ENCODE results near the gene RNF167.

The RNF167 gene

DNA sequence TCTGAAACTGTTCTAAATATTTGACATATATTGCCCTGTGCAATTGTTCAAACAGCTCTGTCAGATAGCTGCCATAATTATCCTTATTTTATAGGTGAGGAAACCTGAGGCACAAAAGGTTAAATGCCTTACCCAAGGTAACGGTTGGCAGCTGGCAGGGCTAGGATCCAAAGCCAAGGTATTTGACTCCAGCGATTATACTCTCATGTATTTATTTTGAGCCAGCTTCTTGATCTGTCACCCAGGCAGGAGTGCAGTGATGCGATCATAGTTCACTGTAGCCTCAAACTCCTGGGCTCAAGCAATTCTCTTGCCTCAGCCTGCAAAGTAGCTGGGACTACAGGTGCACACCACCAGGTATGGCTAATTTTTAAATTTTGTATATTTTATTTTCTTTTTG is 18.0 kb downstream of the RNF167 start:
- no peak for DNase-seq

GRCh38 chr17:4959261-4959965 is 19.3 kb downstream of the RNF167 start:
- DNase-seq: no peak

- no peak for DNase-seq
Observed at GRCh38 chr17:4960279-4960922, 20.3 kb downstream of the RNF167 start.

- DNase-seq: no peak
Observed at GRCh38 chr17:4965311-4965986, 25.4 kb downstream of the RNF167 start.

GRCh38 chr17:4966844-4967538 is 26.9 kb downstream of the RNF167 start:
- DNase-seq: peak; percentile 98

DNA sequence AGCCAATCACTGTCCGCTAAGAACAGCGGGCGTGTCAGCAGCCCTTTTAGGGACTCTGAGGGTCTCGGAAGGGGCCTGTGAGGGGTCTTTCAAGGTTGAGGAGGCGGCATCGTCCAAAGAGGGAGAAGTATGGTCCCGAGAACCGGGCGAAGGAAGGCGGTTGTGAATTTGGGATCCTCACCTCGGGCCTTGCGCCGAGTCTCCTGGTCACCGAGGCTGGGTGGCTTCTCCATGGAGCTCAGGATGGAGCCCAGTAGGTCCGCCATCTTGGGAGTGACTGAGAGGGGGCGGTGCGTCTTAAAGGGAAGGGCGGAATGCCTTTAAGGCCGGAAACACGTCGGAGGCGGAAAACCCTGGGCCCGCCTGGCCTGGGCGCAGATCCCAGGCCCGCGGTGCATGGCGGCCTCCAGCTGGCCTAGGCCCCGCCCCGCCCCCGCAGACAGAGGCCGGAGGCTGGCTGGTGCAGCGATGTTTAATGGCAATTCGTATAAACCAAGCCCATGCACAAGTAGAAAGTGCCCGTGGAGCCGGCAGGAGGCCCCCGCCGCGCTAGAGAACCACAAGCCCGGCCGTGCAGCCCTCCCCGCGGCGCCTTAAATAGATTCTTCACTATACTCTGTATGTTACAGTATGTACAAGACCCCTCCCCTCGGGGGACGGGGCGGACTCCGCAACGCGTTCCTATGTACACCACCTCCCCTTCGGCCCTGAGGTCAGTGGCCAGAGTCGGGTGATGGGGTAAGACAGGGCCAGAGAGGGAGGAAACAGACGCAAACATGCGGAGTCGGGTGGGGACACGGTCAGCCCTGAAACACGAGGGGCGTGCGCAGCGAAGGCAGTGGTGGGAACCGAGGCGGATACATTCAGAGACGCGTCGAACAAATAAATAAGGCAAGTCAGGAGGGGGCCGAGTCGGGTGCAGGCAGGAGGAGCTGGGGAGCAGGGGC is 27.7 kb downstream of the RNF167 start, which contains the start of gene SPAG7:
SPAG7 (minus strand) TSS at position 279 of the 947 bp plus-strand sequence; CDS start at position 266, 13 bp downstream.
- DNase-seq: peak; percentile 96

DNA sequence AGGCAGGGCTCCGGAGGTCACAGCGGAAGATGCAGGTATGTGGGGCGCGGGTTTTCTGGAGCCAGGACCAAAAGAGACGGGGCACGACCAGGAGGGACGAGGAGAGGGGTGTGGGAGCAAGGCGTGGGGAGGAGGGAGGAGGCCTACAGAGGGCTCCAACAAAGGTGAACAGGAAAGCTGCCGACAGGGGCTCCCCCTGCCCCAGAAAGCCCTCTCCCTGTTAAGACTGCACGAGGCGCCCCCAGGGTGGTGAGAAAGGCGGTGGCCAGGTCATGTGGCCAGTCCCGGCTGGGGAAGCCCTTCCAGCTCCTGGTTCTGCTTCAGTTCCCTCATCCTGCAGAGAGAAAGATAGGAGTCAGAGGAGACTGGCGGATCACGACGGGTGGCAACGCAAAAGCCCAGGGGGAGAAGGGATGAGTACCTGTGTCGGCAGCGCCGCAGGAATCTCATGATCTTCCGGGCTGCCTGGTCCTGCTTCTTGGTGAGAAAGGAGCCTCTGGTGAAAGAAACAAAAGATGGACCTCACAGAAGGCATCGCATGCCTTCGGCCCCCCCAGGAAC is 28.5 kb downstream of the RNF167 start:
- no peak for DNase-seq

DNA sequence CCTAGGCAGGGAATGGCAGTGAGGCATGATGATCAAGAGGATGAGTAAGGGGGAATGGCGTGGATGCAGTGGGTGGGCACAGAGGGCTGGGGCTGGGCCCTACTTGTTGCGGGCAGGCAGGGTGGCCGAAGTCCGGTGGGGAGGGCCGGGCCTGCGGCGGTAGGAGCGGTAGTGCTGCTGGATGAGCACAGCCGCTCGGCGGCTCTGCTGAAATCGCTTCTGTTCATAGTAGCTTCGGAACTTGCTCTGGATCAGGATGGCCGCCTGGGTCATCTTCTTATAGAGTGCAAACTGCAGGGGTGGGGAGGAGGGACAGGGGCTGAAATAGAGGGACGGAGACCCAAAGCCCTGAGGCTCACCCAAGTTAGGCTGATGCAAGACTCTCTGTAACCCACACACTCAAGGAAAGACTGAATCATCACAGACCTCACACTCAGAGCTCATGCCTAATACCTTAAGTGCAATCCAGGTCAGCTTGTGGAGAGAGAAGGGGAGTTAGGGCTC is 29.0 kb downstream of the RNF167 start:
- no peak for DNase-seq

DNA sequence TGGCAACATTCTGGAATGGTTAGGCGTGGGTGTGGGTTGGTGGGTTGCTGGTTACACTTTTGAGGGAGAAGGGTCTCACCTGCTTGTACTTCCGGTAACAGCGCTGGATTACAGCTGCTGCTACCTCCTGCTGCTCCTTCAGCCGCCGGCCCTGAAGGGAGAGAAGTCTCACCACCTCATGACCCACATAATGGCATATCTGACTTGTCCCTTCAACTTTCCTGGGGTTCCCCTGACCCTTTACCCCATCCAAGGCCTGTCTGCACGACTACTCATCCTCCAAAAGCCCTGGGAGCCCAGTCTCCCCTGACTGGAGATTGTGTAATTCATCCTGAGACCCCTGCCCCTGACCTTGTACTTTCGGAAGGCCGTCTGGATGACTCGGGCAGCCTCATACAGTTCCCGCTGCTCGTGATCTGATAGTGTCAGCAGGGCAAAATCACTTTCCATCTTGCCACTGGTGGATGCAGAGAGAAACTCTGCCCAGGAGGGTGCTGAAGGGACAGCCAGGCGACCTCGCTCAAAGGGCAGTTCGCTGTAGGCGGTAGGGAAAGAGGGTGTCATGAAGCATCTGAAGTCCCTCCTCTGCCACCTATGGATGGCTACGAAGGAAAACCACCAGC is 29.6 kb downstream of the RNF167 start:
- no peak for DNase-seq

DNA sequence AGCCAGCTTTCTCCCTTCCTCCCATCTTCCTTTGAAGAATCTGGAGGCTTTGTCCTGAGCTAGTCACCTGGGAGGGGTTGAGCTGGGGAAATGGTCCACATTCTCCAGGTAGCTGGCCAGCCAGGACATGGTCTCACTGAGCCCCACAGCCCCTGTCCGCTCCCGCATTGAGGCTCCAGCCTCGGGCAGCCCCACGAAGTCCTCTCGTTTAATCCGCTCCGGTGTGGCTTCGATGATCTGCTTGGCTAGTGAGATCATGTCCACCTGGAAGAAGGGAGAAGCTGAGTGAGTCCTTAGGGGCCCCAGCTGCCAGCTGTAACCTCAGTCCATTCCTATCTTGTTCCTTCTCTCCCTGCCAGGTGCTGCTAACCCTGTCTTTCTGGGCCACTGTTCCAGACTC is 30.2 kb downstream of the RNF167 start:
- no peak for DNase-seq

DNA sequence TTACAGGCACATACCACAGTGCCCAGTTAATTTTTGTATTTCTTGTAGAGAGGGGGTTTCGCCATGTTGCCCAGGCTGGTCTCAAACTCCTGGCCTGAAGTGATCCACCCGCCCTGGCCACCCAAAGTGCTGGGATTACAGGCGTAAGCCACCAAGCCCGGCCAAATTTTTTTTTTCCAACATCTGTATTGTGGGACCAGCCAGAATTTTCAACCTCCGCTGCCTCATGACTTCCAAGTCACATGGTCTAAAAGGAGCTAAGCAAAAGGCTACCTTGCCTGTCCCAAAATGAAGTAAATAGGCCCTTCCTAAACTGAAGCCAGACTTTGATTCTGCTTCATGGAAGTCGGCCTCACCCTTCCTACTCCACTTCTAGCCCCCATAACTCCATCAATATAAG is 31.8 kb downstream of the RNF167 start:
- no peak for DNase-seq

- DNase-seq: no peak
Observed at GRCh38 chr17:4972322-4972721, 32.3 kb downstream of the RNF167 start.

DNA sequence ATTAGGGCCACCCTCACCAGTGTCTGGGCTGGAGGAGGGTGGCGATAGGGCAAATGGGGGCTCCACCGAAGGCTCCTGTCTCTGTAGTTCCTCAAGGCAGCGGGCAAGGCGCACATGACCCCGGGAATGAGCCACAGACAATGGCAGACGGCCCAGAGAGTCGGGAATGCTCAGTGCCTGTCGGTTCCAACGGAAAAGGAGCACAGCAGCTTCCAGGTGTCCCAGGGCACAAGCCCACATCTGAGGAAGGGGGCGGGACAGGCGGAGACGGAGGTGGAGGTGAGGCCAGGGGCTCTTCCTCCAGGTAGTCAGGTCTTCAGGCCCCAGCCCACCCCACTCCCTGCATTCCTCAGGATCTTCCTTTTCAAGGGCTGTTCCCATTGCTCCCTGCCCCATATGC is 32.7 kb downstream of the RNF167 start:
- no peak for DNase-seq

GRCh38 chr17:4973256-4974114 is 33.4 kb downstream of the RNF167 start:
- DNase-seq: no peak

DNA sequence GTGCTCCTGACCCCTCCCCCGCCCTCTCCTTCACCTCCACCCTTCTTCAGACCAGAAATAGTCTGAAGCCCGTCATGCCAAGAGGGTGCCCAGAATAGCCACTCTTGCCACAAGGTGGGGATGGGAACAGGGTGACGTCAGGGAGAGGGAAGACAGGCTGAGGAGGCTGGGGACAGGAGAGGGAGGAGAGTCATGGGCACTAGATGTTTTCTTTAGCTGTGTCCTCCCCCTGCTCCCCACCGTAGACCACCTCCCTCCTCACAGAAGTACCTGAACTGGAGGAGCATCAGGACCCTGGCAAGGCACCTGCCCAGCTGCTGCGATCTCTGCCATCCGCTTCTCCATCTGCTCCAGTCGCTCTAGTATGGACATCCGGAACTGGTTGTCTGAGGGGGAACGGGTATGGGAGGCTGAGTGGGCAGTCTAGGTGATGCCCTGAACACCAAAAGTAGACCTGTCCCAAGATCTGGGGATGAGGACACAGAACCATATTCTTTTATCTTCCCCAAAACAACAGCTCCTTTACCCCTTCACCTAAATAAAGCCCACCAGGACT is 34.1 kb downstream of the RNF167 start:
- no peak for DNase-seq

DNA sequence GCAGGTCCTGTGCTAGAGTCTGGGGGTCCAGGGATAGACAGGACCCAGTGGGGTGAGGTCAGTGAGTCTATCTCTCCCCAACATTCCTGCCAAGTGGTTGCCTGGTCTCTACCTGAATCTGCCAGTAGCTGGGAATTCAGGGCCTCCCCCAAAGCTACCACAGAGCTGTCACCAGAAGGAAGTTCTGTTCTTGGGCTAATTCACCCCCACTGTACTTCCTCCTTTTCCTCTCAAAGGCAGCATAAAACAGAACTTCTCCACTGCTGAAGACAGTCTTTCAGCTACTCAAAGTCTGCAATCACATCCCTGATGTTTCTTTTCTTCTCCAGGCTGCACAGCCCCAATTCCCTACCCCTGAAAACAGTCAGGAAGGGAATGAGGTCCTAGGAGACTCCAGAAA is 38.7 kb downstream of the RNF167 start:
- no peak for DNase-seq

GRCh38 chr17:4980644-4981216 is 40.7 kb downstream of the RNF167 start:
- DNase-seq: peak; percentile 78

GRCh38 chr17:4982305-4982704 is 42.2 kb downstream of the RNF167 start:
- no peak for DNase-seq

GRCh38 chr17:4986403-4986802 is 46.3 kb downstream of the RNF167 start:
- no peak for DNase-seq
